Subcutaneous preadipocyte (primary cell): ENCODE results near the gene TMCO6. TPM values are rescaled to one million over a fixed set of nuclear protein-coding genes. Genes with fewer than 3 reads are reported as not detected.

Experiments used
- total RNA-seq: library from RNA; depleted of rRNA; stranded (reverse); fragments of >200 nt; gene quantifications from 2 replicates; pipeline ENCODE4 v1.2.3, GENCODE V29; 2012

Gene TMCO6
- total RNA-seq: 19.8 and 21.7 TPM in 2 replicates

GRCh38 chr5:140639148-140639981, at the start of gene TMCO6:
TSS of gene TMCO6 (plus strand) at chr5:140639451. CDS start at chr5:140639528, 77 bp downstream.

GRCh38 chr5:140633021-140633471, 6.2 kb upstream of the TMCO6 start, which contains the start of gene CD14:
TSS of gene CD14 (minus strand) at chr5:140633175. CDS start at chr5:140633071, 104 bp downstream.

GRCh38 chr5:140664359-140665119, 25.3 kb downstream of the TMCO6 start, which contains the start of gene WDR55:
TSS of gene WDR55 (plus strand) at chr5:140664904. CDS start at chr5:140664913, 9 bp downstream.

GRCh38 chr5:140673187-140673976, 34.1 kb downstream of the TMCO6 start, which contains the start of gene DND1:
TSS of gene DND1 (minus strand) at chr5:140673576. CDS start at chr5:140673542, 34 bp downstream.

GRCh38 chr5:140690941-140691924, 52.0 kb downstream of the TMCO6 start, which contains the start of the genes HARS1 and HARS2:
TSS of gene HARS1 (minus strand) at chr5:140691370. CDS start at chr5:140691304, 66 bp downstream.
TSS of gene HARS2 (plus strand) at chr5:140691455. CDS start at chr5:140691649, 194 bp downstream.

Other genes starting within 250 kb of the TMCO6 start
- gene ANKHD1, start 237.6 kb upstream of the TMCO6 start, total RNA-seq: 58.8 and 79.0 TPM in 2 replicates
- gene EIF4EBP3, start 91.8 kb upstream of the TMCO6 start, total RNA-seq: 0.39 and 2.6 TPM in 2 replicates
- 27.6 and 34.8 TPM in 2 replicates for gene SRA1, start 82.0 kb upstream of the TMCO6 start, total RNA-seq
- gene APBB3, start 74.9 kb upstream of the TMCO6 start, total RNA-seq: 9.8 and 12.5 TPM in 2 replicates
- 9.9 and 13.5 TPM in 2 replicates for gene SLC35A4, start 74.6 kb upstream of the TMCO6 start, total RNA-seq
- 0.73 and 0.98 TPM in 2 replicates for gene CD14, start 6.3 kb upstream of the TMCO6 start, total RNA-seq
- 30.7 and 38.9 TPM in 2 replicates for gene NDUFA2, start 8.2 kb downstream of the TMCO6 start, total RNA-seq
- gene IK, start 8.4 kb downstream of the TMCO6 start, total RNA-seq: 63.3 and 79.4 TPM in 2 replicates
- 36.0 and 44.0 TPM in 2 replicates for gene WDR55, start 25.5 kb downstream of the TMCO6 start, total RNA-seq
- under 0.01 and 0.39 TPM in 2 replicates for gene DND1, start 34.1 kb downstream of the TMCO6 start, total RNA-seq
- 50.0 and 54.3 TPM in 2 replicates for gene HARS1, start 51.9 kb downstream of the TMCO6 start, total RNA-seq
- gene HARS2, start 52.0 kb downstream of the TMCO6 start, total RNA-seq: 22.4 and 23.1 TPM in 2 replicates
- 24.2 and 28.7 TPM in 2 replicates for gene ZMAT2, start 61.0 kb downstream of the TMCO6 start, total RNA-seq
- gene PCDHA1, start 146.7 kb downstream of the TMCO6 start, total RNA-seq: under 0.01 TPM in 1 of 2 replicates, not detected in the other
- gene PCDHA2, start 155.4 kb downstream of the TMCO6 start, total RNA-seq: not detected in 2 replicates
- gene PCDHA3, start 161.6 kb downstream of the TMCO6 start, total RNA-seq: under 0.01 TPM in 2 replicates
- under 0.01 TPM in 1 of 2 replicates, not detected in the other for gene PCDHA4, start 167.6 kb downstream of the TMCO6 start, total RNA-seq
- under 0.01 TPM in 1 of 2 replicates, not detected in the other for gene PCDHA5, start 182.2 kb downstream of the TMCO6 start, total RNA-seq
- under 0.01 and 0.37 TPM in 2 replicates for gene PCDHA6, start 188.5 kb downstream of the TMCO6 start, total RNA-seq
- gene PCDHA7, start 194.8 kb downstream of the TMCO6 start, total RNA-seq: under 0.01 and 0.37 TPM in 2 replicates
- gene PCDHA8, start 201.7 kb downstream of the TMCO6 start, total RNA-seq: not detected in 2 replicates
- under 0.01 TPM in 2 replicates for gene PCDHA9, start 208.9 kb downstream of the TMCO6 start, total RNA-seq
- under 0.01 TPM in 2 replicates for gene PCDHA10, start 216.4 kb downstream of the TMCO6 start, total RNA-seq
- under 0.01 TPM in 1 of 2 replicates, not detected in the other for gene PCDHA11, start 229.5 kb downstream of the TMCO6 start, total RNA-seq
- gene PCDHA12, start 235.9 kb downstream of the TMCO6 start, total RNA-seq: not detected in 2 replicates
- not detected in 2 replicates for gene PCDHA13, start 242.7 kb downstream of the TMCO6 start, total RNA-seq